ENCODE data around the gene TSPAN18.

DNA sequence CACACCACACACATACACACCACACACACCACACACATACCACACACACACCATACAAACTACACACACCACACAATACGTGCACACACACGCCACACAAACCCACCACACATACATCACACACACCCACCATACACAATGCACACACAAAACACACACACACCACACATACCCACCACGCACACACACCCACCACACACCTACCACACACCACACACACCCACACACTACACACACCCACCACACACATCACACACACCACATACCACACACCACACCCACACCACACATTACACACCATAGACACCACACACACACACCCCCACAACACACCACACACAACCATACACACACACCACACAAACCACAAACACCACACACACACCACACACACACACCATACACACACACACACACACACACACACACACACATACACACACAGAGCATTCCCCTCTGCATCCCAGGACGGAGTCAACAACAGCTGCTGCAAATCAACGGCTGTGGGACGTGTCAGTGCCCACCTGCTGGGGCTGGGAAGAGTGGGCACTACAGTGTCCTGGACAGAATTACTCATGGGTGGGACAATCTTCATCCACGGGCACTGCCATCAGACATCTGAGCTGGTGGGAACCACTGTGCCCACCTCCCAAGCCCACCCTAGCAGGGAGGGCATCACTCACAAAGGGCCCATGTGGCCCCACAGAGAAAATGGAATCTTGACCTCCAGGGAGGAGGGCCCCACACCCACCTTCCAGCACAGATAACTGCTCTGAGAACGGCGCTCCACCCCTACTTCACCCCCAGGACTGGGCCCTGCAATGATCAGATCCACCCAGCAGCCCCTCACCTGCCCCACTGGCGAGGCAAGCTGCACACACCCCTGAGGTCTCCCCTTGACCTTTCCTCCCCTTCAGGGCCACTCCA is 215.5 kb downstream of the TSPAN18 start:
- TF ChIP-seq, protein P1, sequence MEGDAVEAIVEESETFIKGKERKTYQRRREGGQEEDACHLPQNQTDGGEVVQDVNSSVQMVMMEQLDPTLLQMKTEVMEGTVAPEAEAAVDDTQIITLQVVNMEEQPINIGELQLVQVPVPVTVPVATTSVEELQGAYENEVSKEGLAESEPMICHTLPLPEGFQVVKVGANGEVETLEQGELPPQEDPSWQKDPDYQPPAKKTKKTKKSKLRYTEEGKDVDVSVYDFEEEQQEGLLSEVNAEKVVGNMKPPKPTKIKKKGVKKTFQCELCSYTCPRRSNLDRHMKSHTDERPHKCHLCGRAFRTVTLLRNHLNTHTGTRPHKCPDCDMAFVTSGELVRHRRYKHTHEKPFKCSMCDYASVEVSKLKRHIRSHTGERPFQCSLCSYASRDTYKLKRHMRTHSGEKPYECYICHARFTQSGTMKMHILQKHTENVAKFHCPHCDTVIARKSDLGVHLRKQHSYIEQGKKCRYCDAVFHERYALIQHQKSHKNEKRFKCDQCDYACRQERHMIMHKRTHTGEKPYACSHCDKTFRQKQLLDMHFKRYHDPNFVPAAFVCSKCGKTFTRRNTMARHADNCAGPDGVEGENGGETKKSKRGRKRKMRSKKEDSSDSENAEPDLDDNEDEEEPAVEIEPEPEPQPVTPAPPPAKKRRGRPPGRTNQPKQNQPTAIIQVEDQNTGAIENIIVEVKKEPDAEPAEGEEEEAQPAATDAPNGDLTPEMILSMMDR (IDR thresholded peaks at IDR 0.05), result no peak
- TF ChIP-seq EP300 (IDR thresholded peaks at IDR 0.05), result no peak
